Adrenal gland (tissue), 12 donors: Measurements from ENCODE around the gene GNAT2. TPM values are rescaled to one million over a fixed set of nuclear protein-coding genes. Genes with fewer than 3 reads are reported as not detected.
A peak's percentile ranks its signal among the peaks of the same experiment; 100 is the strongest.

Experiments used
- DNase-seq, 7 donors: peaks; one replicate each; pipeline ENCODE4 v3.0.0-alpha.2; 2019 to 2020
- H3K27ac ChIP-seq, 5 donors: fragments of 200-600 bp; sonication (generic) in 4 of 5; 1 replicate in 3 of 5; 2 replicates in 2 of 5; pipeline versions ENCODE4 v1.5.1 to v1.8.0; 2016 to 2020; ENCODE audit warnings: mild to moderate bottlenecking in 1 of 5
- H3K27me3 ChIP-seq: fragments of 200-600 bp; 2 replicates; pipeline ENCODE4 v1.8.0; 2021
- H3K36me3 ChIP-seq, 2 donors: fragments of 200-600 bp; replicated peaks in 1 of 2; 1 replicate in 1 of 2; 2 replicates in 1 of 2; pipeline versions ENCODE4 v1.5.1 to v1.8.0; 2018 to 2022
- H3K4me1 ChIP-seq, 2 donors: fragments of 200-600 bp; replicated peaks in 1 of 2; 1 replicate in 1 of 2; 2 replicates in 1 of 2; pipeline versions ENCODE4 v1.5.1 to v1.8.0; 2018 to 2021
- H3K4me3 ChIP-seq, 4 donors: fragments of 200-600 bp; sonication (generic) in 3 of 4; one replicate each; pipeline ENCODE4 v1.5.1; 2016 to 2018
- H3K9me3 ChIP-seq, 3 donors: fragments of 200-600 bp; sonication (generic) in 1 of 3; replicated peaks in 1 of 3; 1 replicate in 2 of 3; 2 replicates in 1 of 3; pipeline versions ENCODE4 v1.5.1 to v1.8.0; 2016 to 2021
- POLR2A ChIP-seq, 2 donors: fragments of 450-650 bp; IDR thresholded peaks; one replicate each; pipeline ENCODE4 v1.6.1; 2017; ENCODE audit warnings: antibody characterized with exemption in 2 of 2, mild to moderate bottlenecking in 2 of 2, moderate library complexity in 1 of 2
- WGBS, 4 donors: extraction: QIAGEN DNeasy Blood & Tissue Kit in 2 of 4; methylation state at CpG; one replicate each; pipeline versions ENCODE4 v1.1.5 to v1.1.7; 2013 to 2017; 5-methylcytosine and 5-hydroxymethylcytosine counted together
- intact Hi-C, 2 donors: fragments of 100-400 bp; cut with DNase I; formaldehyde crosslinking; loops; one replicate each; pipeline versions ENCODE4 v1.14.1 to v1.15.0; 2022 to 2023
- polyA plus RNA-seq, 3 donors: library from polyadenylated mRNA; stranded (reverse); fragments of 200-250 nt in 2 of 3; fragments of 350-450 nt in 1 of 3; fragmentation: Illumina TruSeq in 1 of 3; extraction: RNeasy Lipid Tissue Mini Kit (QIAGEN cat#74804) in 1 of 3; gene quantifications; one replicate each; pipeline ENCODE4 v1.2.3, GENCODE V29; 2013 to 2014
- total RNA-seq, 9 donors: library from RNA; depleted of rRNA in 4 of 9; stranded (reverse); fragments of >200 nt in 4 of 9; fragments of 120-200 nt in 1 of 9; fragmentation: NEBNext Ultra II Directional in 1 of 9; extraction: Animal tissue kit (Norgen Biotek cat#: 25700) in 1 of 9; gene quantifications; one replicate each; pipeline versions ENCODE4 v1.1.0 to v1.2.4, GENCODE V29; 2013 to 2023
- TF ChIP-seq, protein P1 (sequence below), 6 experiments: fragments of 450-650 bp in 4 of 6; fragments of 200-600 bp in 2 of 6; sonication (generic) in 1 of 6; IDR thresholded peaks; 1 replicate in 5 of 6; 2 replicates in 1 of 6; pipeline versions ENCODE4 v1.5.1 to v1.8.0; 2016 to 2021; ENCODE audit warnings: antibody characterized with exemption in 6 of 6, mild to moderate bottlenecking in 2 of 6, moderate library complexity in 1 of 6
- donor health status: healthy with polysubstance abuse.
- donor health status: Bipolar disorder and iron deficiency.
- donor health status: DM: yes; HTN: yes; CAD: no.
- donor health status: DM: no; HTN: no; CAD: no.
- donor health status: DM: no; HTN: no; CAD: no.
- donor health status: DM: yes; HTN: yes; CAD: no.

The GNAT2 gene
- total and polyA plus RNA-seq, 12 donors = 0.22 to 0.95 (median 0.36) TPM; not detected in 7

GRCh38 chr1:109624201-109625010 is 5.0 kb upstream of the GNAT2 start:
- H3K36me3 ChIP-seq = peaks cover 0 to 36% of the 10 kb centered on the region in 2 donors
- peak in 3 of 7 donors; percentile 7 to 61 (median 25) for DNase-seq
- intact Hi-C loops = loop anchor here (5.0 kb wide), 2 partner anchors 77 to 82 kb away; partner anchors contain the start of gene GNAI3 (in 1 of the 2)
- peak overlapping the region in 2 of 5 donors; percentile 59 to 67 for H3K27ac ChIP-seq
- TF ChIP-seq, protein P1, sequence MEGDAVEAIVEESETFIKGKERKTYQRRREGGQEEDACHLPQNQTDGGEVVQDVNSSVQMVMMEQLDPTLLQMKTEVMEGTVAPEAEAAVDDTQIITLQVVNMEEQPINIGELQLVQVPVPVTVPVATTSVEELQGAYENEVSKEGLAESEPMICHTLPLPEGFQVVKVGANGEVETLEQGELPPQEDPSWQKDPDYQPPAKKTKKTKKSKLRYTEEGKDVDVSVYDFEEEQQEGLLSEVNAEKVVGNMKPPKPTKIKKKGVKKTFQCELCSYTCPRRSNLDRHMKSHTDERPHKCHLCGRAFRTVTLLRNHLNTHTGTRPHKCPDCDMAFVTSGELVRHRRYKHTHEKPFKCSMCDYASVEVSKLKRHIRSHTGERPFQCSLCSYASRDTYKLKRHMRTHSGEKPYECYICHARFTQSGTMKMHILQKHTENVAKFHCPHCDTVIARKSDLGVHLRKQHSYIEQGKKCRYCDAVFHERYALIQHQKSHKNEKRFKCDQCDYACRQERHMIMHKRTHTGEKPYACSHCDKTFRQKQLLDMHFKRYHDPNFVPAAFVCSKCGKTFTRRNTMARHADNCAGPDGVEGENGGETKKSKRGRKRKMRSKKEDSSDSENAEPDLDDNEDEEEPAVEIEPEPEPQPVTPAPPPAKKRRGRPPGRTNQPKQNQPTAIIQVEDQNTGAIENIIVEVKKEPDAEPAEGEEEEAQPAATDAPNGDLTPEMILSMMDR (IDR thresholded peaks at IDR 0.05) = no peak
- no peak for TF ChIP-seq POLR2A (IDR thresholded peaks at IDR 0.05)
- WGBS, 4 donors = 70 to 85% (median 75%) methylated on average over 8 to 17 of the region's 17 CpGs
- no peaks in the 10 kb centered on the region for H3K9me3 ChIP-seq
- H3K27me3 ChIP-seq = no peaks in the 10 kb centered on the region
- H3K4me1 ChIP-seq = peaks cover 12 to 42% of the 10 kb centered on the region in 2 donors
- no peak overlapping the region for H3K4me3 ChIP-seq

- intact Hi-C loops = no loop called here
- H3K4me1 ChIP-seq = peaks cover 12 to 50% of the 10 kb centered on the region in 2 donors
- WGBS, 4 donors = 63 to 79% (median 68%) methylated on average over 5 to 11 of the region's 11 CpGs
- peaks cover 0 to 28% of the 10 kb centered on the region in 2 donors for H3K36me3 ChIP-seq
- H3K4me3 ChIP-seq = no peak overlapping the region
- H3K27me3 ChIP-seq = no peaks in the 10 kb centered on the region
- peak in 3 of 7 donors; percentile 9 to 64 (median 20) for DNase-seq
- no peaks in the 10 kb centered on the region for H3K9me3 ChIP-seq
- H3K27ac ChIP-seq = peak overlapping the region in 2 of 5 donors; percentile 45 to 67
- TF ChIP-seq POLR2A (IDR thresholded peaks at IDR 0.05) = no peak
- TF ChIP-seq, protein P1 (IDR thresholded peaks at IDR 0.05) = no peak
Observed at GRCh38 chr1:109623601-109624161, 4.3 kb upstream of the GNAT2 start.

DNA sequence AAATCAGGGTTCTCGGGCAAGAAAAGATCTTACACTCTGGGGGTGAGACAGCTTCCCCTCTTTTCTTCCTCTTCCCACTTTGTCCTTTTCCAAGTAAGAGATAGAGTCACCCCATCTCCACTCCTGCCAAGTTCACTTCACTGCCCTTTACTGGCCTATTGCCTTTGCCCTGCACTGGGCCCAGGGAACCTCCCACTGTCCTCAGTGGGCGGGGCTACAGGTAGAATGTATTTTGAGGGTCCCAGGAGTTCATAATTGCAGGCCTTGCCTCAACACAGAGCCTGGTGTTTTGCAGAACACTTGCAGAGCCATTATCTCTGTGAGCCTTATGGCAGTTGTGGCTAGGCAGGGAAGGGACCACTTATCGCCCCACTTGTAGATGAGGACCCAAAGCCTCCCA is 3.5 kb upstream of the GNAT2 start:
- Histone ChIP-seq H3K9me3 (no peaks in the 10 kb centered on the region), H3K4me3 (no peak overlapping the region), H3K4me1 (peaks cover 12 to 50% of the 10 kb centered on the region in 2 donors), H3K27me3 (no peaks in the 10 kb centered on the region), H3K27ac (peak overlapping the region in 2 of 5 donors; percentile 21 to 67), H3K36me3 (peaks cover 0 to 20% of the 10 kb centered on the region in 2 donors)
- 81 to 89% (median 85%) methylated on average over 3 of the region's 3 CpGs for WGBS, 4 donors
- intact Hi-C loops = no loop called here
- no peak for TF ChIP-seq POLR2A (IDR thresholded peaks at IDR 0.05)
- TF ChIP-seq, protein P1 (IDR thresholded peaks at IDR 0.05) = no peak
- DNase-seq = peak in 1 of 7 donors; percentile 52

GRCh38 chr1:109622137-109622892 is 2.9 kb upstream of the GNAT2 start:
- Histone ChIP-seq H3K9me3 (no peaks in the 10 kb centered on the region), H3K27ac (peak overlapping the region in 2 of 5 donors; percentile 21 to 67), H3K36me3 (peaks cover 0 to 15% of the 10 kb centered on the region in 2 donors), H3K4me3 (peak overlapping the region in 1 of 4 donors; percentile 71), H3K4me1 (peaks cover 12 to 50% of the 10 kb centered on the region in 2 donors), H3K27me3 (no peaks in the 10 kb centered on the region)
- no peak for TF ChIP-seq POLR2A (IDR thresholded peaks at IDR 0.05)
- TF ChIP-seq, protein P1 (IDR thresholded peaks at IDR 0.05) = no peak
- intact Hi-C loops = no loop called here
- peak in 1 of 7 donors; percentile 49 for DNase-seq
- 73 to 100% (median 81%) methylated on average over 5 to 11 of the region's 11 CpGs for WGBS, 4 donors
